HEK293 (cell line): ENCODE data around the gene PLA2G1B.
"Not testable (repeated sequence)": the region's sequence is repeated elsewhere in the genome, so short reads cannot be mapped to it uniquely, and the experiment has no call there.

Source experiments
- CTCF ChIA-PET: fragments of 350-600 bp; formaldehyde crosslinking; extraction: SDS; loops from one replicate; lab custom pipeline; 2021; ENCODE audit warnings: antibody characterized with exemption; lab: Yijun Ruan, JAX
- POLR2A ChIA-PET: fragments of 300-600 bp; formaldehyde crosslinking; extraction: SDS; loops from one replicate; lab custom pipeline; 2020; ENCODE audit warnings: antibody characterized with exemption, inconsistent platforms; lab: Yijun Ruan, JAX
- H3K27ac ChIP-seq: fragments of 200-500 bp; sonication (Bioruptor generic); 2 replicates; pipeline ENCODE4 v1.5.1; 2014; ENCODE audit warnings: low read depth, low read length, control low read depth, inconsistent platforms; ENCODE audit errors: extremely low read depth
- H3K36me3 ChIP-seq, 2 experiments: fragments of 200-500 bp in 1 of 2; sonication (Bioruptor generic) in 1 of 2; 1 replicate in 1 of 2; 2 replicates in 1 of 2; pipeline ENCODE4 v1.5.1; 2014 to 2017; ENCODE audit warnings: inconsistent platforms in 2 of 2, low read length in 2 of 2; ENCODE audit not compliant: control insufficient read depth in 2 of 2, insufficient read depth in 1 of 2
- H3K4me1 ChIP-seq: fragments of 200-500 bp; sonication (Bioruptor generic); 2 replicates; pipeline ENCODE4 v1.5.1; 2014; ENCODE audit warnings: mild to moderate bottlenecking, low read length, inconsistent platforms; ENCODE audit not compliant: control insufficient read depth, insufficient read depth
- H3K4me3 ChIP-seq: 2 replicates; pipeline ENCODE4 v1.5.1; 2011; ENCODE audit warnings: low read depth, mild to moderate bottlenecking, control low read depth, low read length, moderate library complexity
- H3K9me3 ChIP-seq: fragments of 200-500 bp; sonication (Bioruptor generic); 2 replicates; pipeline ENCODE4 v1.5.1; 2014; ENCODE audit warnings: low read depth, low read length, inconsistent platforms; ENCODE audit not compliant: control insufficient read depth, insufficient read depth
- ATF2 ChIP-seq: fragments of 450-650 bp; formaldehyde crosslinking; IDR thresholded peaks from 2 replicates; pipeline ENCODE4 v1.5.1; 2016; ENCODE audit warnings: missing biosample characterization, missing genetic modification characterization, low read depth
- IKZF3 ChIP-seq: fragments of 450-650 bp; IDR thresholded peaks from 2 replicates; pipeline ENCODE4 v1.5.0; 2018; ENCODE audit warnings: missing biosample characterization, mild to moderate bottlenecking, missing genetic modification characterization, moderate library complexity
- KLF1 ChIP-seq: fragments of 450-650 bp; formaldehyde crosslinking; IDR thresholded peaks from 2 replicates; pipeline ENCODE4 v1.5.1; 2016; ENCODE audit warnings: missing biosample characterization, missing genetic modification characterization
- PRDM1 ChIP-seq: fragments of 450-650 bp; formaldehyde crosslinking; IDR thresholded peaks from 2 replicates; pipeline ENCODE4; 2016; ENCODE audit warnings: missing biosample characterization, missing genetic modification characterization
- SALL2 ChIP-seq: fragments of 450-650 bp; formaldehyde crosslinking; IDR thresholded peaks from 2 replicates; pipeline ENCODE4 v1.5.0; 2017; ENCODE audit warnings: missing biosample characterization, mild to moderate bottlenecking, missing genetic modification characterization, borderline replicate concordance
- SETDB1 ChIP-seq: IDR thresholded peaks from one replicate; pipeline ENCODE4 v1.6.1; 2017; ENCODE audit warnings: mild to moderate bottlenecking, low read length, moderate library complexity, mixed read lengths; ENCODE audit not compliant: insufficient read length
- ZBTB20 ChIP-seq: fragments of 450-650 bp; formaldehyde crosslinking; IDR thresholded peaks from 2 replicates; pipeline ENCODE4 v1.5.1; 2016; ENCODE audit warnings: missing biosample characterization, missing genetic modification characterization
- ZBTB48 ChIP-seq: fragments of 450-650 bp; formaldehyde crosslinking; IDR thresholded peaks from 2 replicates; pipeline ENCODE4 v1.5.1; 2016; ENCODE audit warnings: missing biosample characterization, missing genetic modification characterization
- ZBTB8A ChIP-seq: fragments of 450-650 bp; formaldehyde crosslinking; IDR thresholded peaks from 2 replicates; pipeline ENCODE4 v1.5.1; 2016; ENCODE audit warnings: missing biosample characterization, missing genetic modification characterization
- ZFHX2 ChIP-seq: fragments of 450-650 bp; formaldehyde crosslinking; conservative IDR thresholded peaks from 2 replicates; pipeline ENCODE4 v1.5.1; 2016; ENCODE audit warnings: missing biosample characterization, missing genetic modification characterization
- ZFP69B ChIP-seq: fragments of 450-650 bp; formaldehyde crosslinking; IDR thresholded peaks from 2 replicates; pipeline ENCODE4 v1.5.1; 2016; ENCODE audit warnings: missing biosample characterization, missing genetic modification characterization
- ZNF138 ChIP-seq: fragments of 450-650 bp; formaldehyde crosslinking; IDR thresholded peaks from 2 replicates; pipeline ENCODE4 v1.5.1; 2016; ENCODE audit warnings: missing biosample characterization, missing genetic modification characterization, borderline replicate concordance
- ZNF23 ChIP-seq: fragments of 450-650 bp; formaldehyde crosslinking; IDR thresholded peaks from 2 replicates; pipeline ENCODE4 v1.5.1; 2016; ENCODE audit warnings: missing biosample characterization, missing genetic modification characterization, borderline replicate concordance
- ZNF280D ChIP-seq: fragments of 450-650 bp; formaldehyde crosslinking; IDR thresholded peaks from 2 replicates; pipeline ENCODE4 v1.5.1; 2016; ENCODE audit warnings: missing biosample characterization, missing genetic modification characterization
- ZNF350 ChIP-seq: fragments of 450-650 bp; formaldehyde crosslinking; IDR thresholded peaks from 2 replicates; pipeline ENCODE4 v1.5.0; 2017; ENCODE audit warnings: missing biosample characterization, mild to moderate bottlenecking, missing genetic modification characterization
- ZNF394 ChIP-seq: fragments of 450-650 bp; formaldehyde crosslinking; IDR thresholded peaks from 2 replicates; pipeline ENCODE4 v1.5.1; 2016; ENCODE audit warnings: missing biosample characterization, missing genetic modification characterization, mild to moderate bottlenecking, moderate library complexity, borderline replicate concordance
- ZNF521 ChIP-seq: fragments of 450-650 bp; formaldehyde crosslinking; IDR thresholded peaks from 2 replicates; pipeline ENCODE4 v1.5.1; 2017; ENCODE audit warnings: missing biosample characterization, mild to moderate bottlenecking, missing genetic modification characterization
- ZNF530 ChIP-seq: fragments of 450-650 bp; formaldehyde crosslinking; IDR thresholded peaks from 2 replicates; pipeline ENCODE4 v1.5.1; 2016; ENCODE audit warnings: low read depth, missing biosample characterization, missing genetic modification characterization
- ZNF560 ChIP-seq: fragments of 450-650 bp; formaldehyde crosslinking; IDR thresholded peaks from 2 replicates; pipeline ENCODE4 v1.5.1; 2017; ENCODE audit warnings: missing biosample characterization, missing genetic modification characterization, borderline replicate concordance
- ZNF654 ChIP-seq: fragments of 450-650 bp; formaldehyde crosslinking; IDR thresholded peaks from 2 replicates; pipeline ENCODE4 v1.5.1; 2016; ENCODE audit warnings: low read depth, missing biosample characterization, missing genetic modification characterization
- ZNF670 ChIP-seq: fragments of 450-650 bp; formaldehyde crosslinking; IDR thresholded peaks from 2 replicates; pipeline ENCODE4 v1.5.1; 2016; ENCODE audit warnings: missing biosample characterization, missing genetic modification characterization, low read depth
- ZNF830 ChIP-seq: fragments of 450-650 bp; IDR thresholded peaks from 2 replicates; pipeline ENCODE4 v1.5.0; 2018; ENCODE audit warnings: missing biosample characterization, missing genetic modification characterization, low read depth, mild to moderate bottlenecking, moderate library complexity
- ZSCAN30 ChIP-seq: fragments of 450-650 bp; IDR thresholded peaks from 2 replicates; pipeline ENCODE4 v1.5.1; 2018; ENCODE audit warnings: missing biosample characterization, mild to moderate bottlenecking, missing genetic modification characterization, moderate library complexity
- ZXDB ChIP-seq: fragments of 450-650 bp; formaldehyde crosslinking; IDR thresholded peaks from 2 replicates; pipeline ENCODE4 v1.5.1; 2016; ENCODE audit warnings: missing biosample characterization, missing genetic modification characterization

PLA2G1B gene

GRCh38 chr12:120336392-120336791 is 8.8 kb upstream of the PLA2G1B start:
- POLR2A ChIA-PET: not testable (repeated sequence)
- CTCF ChIA-PET: interaction anchor here (0.6 to 3.3 kb wide), 3 partner anchors 10 to 98 kb away, joined by 3 to 17 read pairs (median 9); partner anchors contain the start of gene PLA2G1B

GRCh38 chr12:120335447-120335846 is 7.9 kb upstream of the PLA2G1B start:
- H3K27ac ChIP-seq, H3K9me3 ChIP-seq, H3K36me3 ChIP-seq, H3K4me1 ChIP-seq, H3K4me3 ChIP-seq, POLR2A ChIA-PET: not testable (repeated sequence)
- peak; percentile 61 for TF ChIP-seq ZNF654 (tag by site-specific recombination)
- peak; percentile 25; the same call in 1 of the 2 replicates for TF ChIP-seq ZBTB8A (tag by site-specific recombination)
- CTCF ChIA-PET: interaction anchor here (0.6 to 3.3 kb wide), 8 partner anchors 9 to 335 kb away, joined by 3 to 17 read pairs (median 4); partner anchors contain the start of gene PLA2G1B

More at GRCh38 chr12:120336392-120336791, 8.8 kb upstream of the PLA2G1B start:
- not testable (repeated sequence) for H3K36me3 ChIP-seq, H3K9me3 ChIP-seq, H3K4me1 ChIP-seq
- TF ChIP-seq SETDB1: peak; percentile 57
- TF ChIP-seq, all 188 proteins: peak for 1; not testable (repeated sequence) for 187
- H3K27ac ChIP-seq, H3K4me3 ChIP-seq: not testable (repeated sequence)

GRCh38 chr12:120332523-120332922 is 4.9 kb upstream of the PLA2G1B start:
- H3K27ac ChIP-seq: no peak overlapping the region
- no peak overlapping the region for H3K4me3 ChIP-seq
- ChIA-PET CTCF (interaction anchor here (0.6 to 1.0 kb wide), 2 partner anchors 53 to 107 kb away, joined by 3 to 4 read pairs; no protein-coding TSS in a partner anchor), POLR2A (interaction anchor here (0.6 kb wide), 1 partner anchor 15 kb away, joined by 3 read pairs; no protein-coding TSS in a partner anchor)
- H3K4me1 ChIP-seq: no peaks in the 10 kb centered on the region
- no peak for TF ChIP-seq ZNF830 (tag by site-specific recombination)
- no peak for TF ChIP-seq PRDM1 (tag by site-specific recombination)
- TF ChIP-seq ZBTB20 (tag by site-specific recombination): no peak
- TF ChIP-seq ZNF394 (tag by site-specific recombination): no peak
- TF ChIP-seq ATF2 (tag by site-specific recombination): no peak
- no peak for TF ChIP-seq ZBTB48 (tag by site-specific recombination)
- TF ChIP-seq ZNF521 (tag by site-specific recombination): no peak
- TF ChIP-seq ZNF280D (tag by site-specific recombination): no peak
- H3K36me3 ChIP-seq: no peaks in the 10 kb centered on the region
- H3K9me3 ChIP-seq: no peaks in the 10 kb centered on the region

GRCh38 chr12:120332041-120332440 is 4.5 kb upstream of the PLA2G1B start:
- no peaks in the 10 kb centered on the region for H3K4me1 ChIP-seq
- H3K4me3 ChIP-seq: no peak overlapping the region
- ChIA-PET CTCF (interaction anchor here (0.6 kb wide), 1 partner anchor 97 kb away, joined by 3 read pairs; no protein-coding TSS in a partner anchor), POLR2A (interaction anchor here (0.6 kb wide), 1 partner anchor 14 kb away, joined by 3 read pairs; no protein-coding TSS in a partner anchor)
- H3K27ac ChIP-seq: no peak overlapping the region
- H3K9me3 ChIP-seq: no peaks in the 10 kb centered on the region
- no peaks in the 10 kb centered on the region for H3K36me3 ChIP-seq
- TF ChIP-seq ZNF350 (tag by site-specific recombination): no peak
- TF ChIP-seq ZBTB8A (tag by site-specific recombination): no peak
- TF ChIP-seq ZSCAN30 (tag by site-specific recombination): no peak
- no peak for TF ChIP-seq SALL2 (tag by site-specific recombination)
- TF ChIP-seq ZFHX2 (tag by site-specific recombination): no peak
- TF ChIP-seq ZXDB (tag by site-specific recombination): no peak
- TF ChIP-seq ZFP69B (tag by site-specific recombination): no peak
- TF ChIP-seq SETDB1: no peak
- TF ChIP-seq ZNF670 (tag by site-specific recombination): no peak
- no peak for TF ChIP-seq ZNF530
- no peak for TF ChIP-seq IKZF3 (tag by site-specific recombination)
- TF ChIP-seq ZNF138 (tag by site-specific recombination): no peak
- TF ChIP-seq ZNF560 (tag by site-specific recombination): no peak
- no peak for TF ChIP-seq KLF1
- TF ChIP-seq ZNF23: no peak
